A673 (cell line): Measurements from ENCODE around the gene GABRG2. TPM values are rescaled to one million over a fixed set of nuclear protein-coding genes. Genes with fewer than 3 reads are reported as not detected.
"Not testable (repeated sequence)": the region's sequence is repeated elsewhere in the genome, so short reads cannot be mapped to it uniquely, and the experiment has no call there.

Experiments
- BruUV-seq: library from RNA; stranded (reverse); fragments of 400-500 nt; replicated peaks from 2 replicates; lab custom pipeline; 2021; lab: Mats Ljungman, UMichigan
- CTCF ChIA-PET: fragments of 300-600 bp; sonication (Branson Sonifier 250); formaldehyde crosslinking; loops from one replicate; lab custom pipeline; 2022; ENCODE audit warnings: antibody characterized with exemption; lab: Charles Lee
- POLR2A ChIA-PET: fragments of 300-600 bp; sonication (Branson Sonifier 250); formaldehyde crosslinking; loops from one replicate; lab custom pipeline; 2022; ENCODE audit warnings: antibody characterized with exemption; ENCODE audit not compliant: low non-redundant PET; lab: Charles Lee
- DNase-seq: peaks from one replicate; pipeline ENCODE4 v3.0.0-alpha.2; 2015; ENCODE audit warnings: low spot score
- H3K27ac ChIP-seq: fragments of 200-600 bp; sonication (generic); 2 replicates; pipeline ENCODE4 v1.5.1; 2016; ENCODE audit warnings: mixed run types, low read depth, mild to moderate bottlenecking, mixed read lengths, antibody characterized with exemption, low read length; ENCODE audit not compliant: poor library complexity, severe bottlenecking
- H3K27me3 ChIP-seq: fragments of 200-600 bp; sonication (generic); replicated peaks from 2 replicates; pipeline ENCODE4 v1.6.1; 2017; ENCODE audit warnings: mixed run types, low read depth, mild to moderate bottlenecking, mixed read lengths, antibody characterized with exemption, low read length; ENCODE audit not compliant: insufficient read depth, poor library complexity
- H3K36me3 ChIP-seq: fragments of 200-600 bp; sonication (generic); 2 replicates; pipeline ENCODE4 v1.6.1; 2016; ENCODE audit warnings: mixed run types, mild to moderate bottlenecking, mixed read lengths, antibody characterized with exemption, low read length; ENCODE audit not compliant: insufficient read depth, poor library complexity, severe bottlenecking
- H3K4me1 ChIP-seq: fragments of 200-600 bp; sonication (generic); 2 replicates; pipeline ENCODE4 v1.6.1; 2017; ENCODE audit warnings: mixed run types, mild to moderate bottlenecking, mixed read lengths, antibody characterized with exemption, low read length; ENCODE audit not compliant: insufficient read depth, poor library complexity, severe bottlenecking
- H3K4me3 ChIP-seq: fragments of 200-600 bp; sonication (generic); 2 replicates; pipeline ENCODE4 v1.5.1; 2016; ENCODE audit warnings: low read depth, mixed run types, mild to moderate bottlenecking, mixed read lengths, low read length; ENCODE audit not compliant: poor library complexity, severe bottlenecking
- H3K9me3 ChIP-seq: fragments of 200-600 bp; sonication (generic); 2 replicates; pipeline ENCODE4 v1.6.1; 2016; ENCODE audit warnings: mixed run types, low read depth, mild to moderate bottlenecking, mixed read lengths, antibody characterized with exemption, low read length; ENCODE audit not compliant: poor library complexity, severe bottlenecking
- EZH2 ChIP-seq: fragments of 200-600 bp; sonication (generic); IDR thresholded peaks from 2 replicates; pipeline ENCODE4 v1.6.1; 2017; ENCODE audit warnings: borderline replicate concordance, low read depth, mild to moderate bottlenecking, mixed read lengths, antibody characterized with exemption, low read length; ENCODE audit not compliant: poor library complexity, severe bottlenecking
- intact Hi-C: fragments of 100-400 bp; cut with micrococcal nuclease; formaldehyde crosslinking; loops from one replicate; pipeline ENCODE4 v1.10.0; 2022; ENCODE audit not compliant: unreplicated experiment
- total RNA-seq: library from RNA; stranded (reverse); gene quantifications from 2 replicates; pipeline ENCODE4 v1.2.3, GENCODE V29; 2021
- TF ChIP-seq, protein P1 (sequence below): fragments of 300-800, 200-600 bp; sonication (generic); conservative IDR thresholded peaks from 2 replicates; pipeline ENCODE4 v1.5.1; 2017; ENCODE audit warnings: low read depth, mild to moderate bottlenecking, antibody characterized with exemption, low read length, moderate library complexity, mixed read lengths

The GABRG2 gene
- total RNA-seq, 1 experiment from 2014 or later = not detected

DNA sequence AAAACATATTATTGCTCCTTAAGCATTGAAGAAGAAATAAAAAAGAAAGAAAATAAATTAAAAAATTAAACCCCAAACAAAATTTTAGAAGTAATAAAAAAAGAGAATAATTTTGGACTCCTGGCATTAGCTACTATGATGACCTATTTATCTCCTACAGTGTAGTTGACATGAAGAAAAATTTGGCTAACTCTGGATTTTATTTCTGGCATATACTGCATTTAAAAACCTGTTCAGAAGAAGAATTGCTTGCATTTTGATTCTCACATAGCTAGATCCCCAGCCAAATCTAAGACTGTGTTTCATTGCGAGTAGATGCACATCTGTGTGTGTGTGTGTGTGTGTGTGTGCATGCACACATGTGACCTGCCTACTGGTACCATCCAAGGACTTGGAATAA is 30.1 kb upstream of the GABRG2 start:
- Histone ChIP-seq H3K4me3 (no peak overlapping the region), H3K4me1 (no peaks in the 10 kb centered on the region), H3K27ac (no peak overlapping the region), H3K27me3 (no peaks in the 10 kb centered on the region), H3K36me3 (no peaks in the 10 kb centered on the region), H3K9me3 (no peaks in the 10 kb centered on the region)
- DNase-seq = no peak
- no peak for TF ChIP-seq EZH2
- TF ChIP-seq, protein P1, sequence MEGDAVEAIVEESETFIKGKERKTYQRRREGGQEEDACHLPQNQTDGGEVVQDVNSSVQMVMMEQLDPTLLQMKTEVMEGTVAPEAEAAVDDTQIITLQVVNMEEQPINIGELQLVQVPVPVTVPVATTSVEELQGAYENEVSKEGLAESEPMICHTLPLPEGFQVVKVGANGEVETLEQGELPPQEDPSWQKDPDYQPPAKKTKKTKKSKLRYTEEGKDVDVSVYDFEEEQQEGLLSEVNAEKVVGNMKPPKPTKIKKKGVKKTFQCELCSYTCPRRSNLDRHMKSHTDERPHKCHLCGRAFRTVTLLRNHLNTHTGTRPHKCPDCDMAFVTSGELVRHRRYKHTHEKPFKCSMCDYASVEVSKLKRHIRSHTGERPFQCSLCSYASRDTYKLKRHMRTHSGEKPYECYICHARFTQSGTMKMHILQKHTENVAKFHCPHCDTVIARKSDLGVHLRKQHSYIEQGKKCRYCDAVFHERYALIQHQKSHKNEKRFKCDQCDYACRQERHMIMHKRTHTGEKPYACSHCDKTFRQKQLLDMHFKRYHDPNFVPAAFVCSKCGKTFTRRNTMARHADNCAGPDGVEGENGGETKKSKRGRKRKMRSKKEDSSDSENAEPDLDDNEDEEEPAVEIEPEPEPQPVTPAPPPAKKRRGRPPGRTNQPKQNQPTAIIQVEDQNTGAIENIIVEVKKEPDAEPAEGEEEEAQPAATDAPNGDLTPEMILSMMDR = no peak
- ChIA-PET CTCF (no interaction called here), POLR2A (no interaction called here)
- BruUV-seq = no TSS peak
- intact Hi-C loops = no loop called here

DNA sequence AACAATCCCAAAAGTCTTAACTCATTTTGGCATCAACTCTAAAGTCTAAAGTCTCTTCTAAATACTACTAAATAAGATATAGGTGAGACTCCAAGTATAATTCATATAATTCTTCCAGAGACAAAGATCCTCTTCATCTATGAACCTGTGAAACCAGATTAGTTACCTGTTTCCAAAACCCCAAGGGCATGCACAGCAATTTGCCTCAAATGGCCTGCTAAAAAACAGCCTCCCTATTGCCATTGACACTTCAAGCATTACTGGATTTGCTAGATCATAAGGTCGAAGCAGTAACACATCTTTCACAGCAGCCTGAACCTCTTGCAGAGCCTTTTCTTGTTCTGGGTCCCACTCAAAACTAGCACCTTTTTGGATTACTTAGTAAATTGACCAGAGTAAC is 20.3 kb upstream of the GABRG2 start:
- TF ChIP-seq, protein P1 = no peak
- no peak for TF ChIP-seq EZH2
- no peaks in the 10 kb centered on the region for H3K27me3 ChIP-seq
- intact Hi-C loops = no loop called here
- DNase-seq = no peak
- ChIA-PET CTCF (no interaction called here), POLR2A (no interaction called here)
- H3K4me1 ChIP-seq = no peaks in the 10 kb centered on the region
- no peak overlapping the region for H3K4me3 ChIP-seq
- H3K36me3 ChIP-seq = no peaks in the 10 kb centered on the region
- no TSS peak for BruUV-seq
- H3K9me3 ChIP-seq = no peaks in the 10 kb centered on the region
- H3K27ac ChIP-seq = no peak overlapping the region

- no peaks in the 10 kb centered on the region for H3K9me3 ChIP-seq
- TF ChIP-seq, protein P1 = no peak
- TF ChIP-seq EZH2 = no peak
- no peaks in the 10 kb centered on the region for H3K27me3 ChIP-seq
- ChIA-PET POLR2A (no interaction called here), CTCF (no interaction called here)
- H3K4me1 ChIP-seq = no peaks in the 10 kb centered on the region
- H3K36me3 ChIP-seq = no peaks in the 10 kb centered on the region
- H3K4me3 ChIP-seq = no peak overlapping the region
- intact Hi-C loops = no loop called here
- no TSS peak for BruUV-seq
- DNase-seq = no peak
- no peak overlapping the region for H3K27ac ChIP-seq
These were observed 14.9 kb upstream of the GABRG2 start for GRCh38 chr5:162052676-162053075.

- H3K27ac ChIP-seq, H3K9me3 ChIP-seq, H3K4me1 ChIP-seq, DNase-seq, H3K27me3 ChIP-seq, POLR2A ChIA-PET, intact Hi-C loops, H3K36me3 ChIP-seq, BruUV-seq, CTCF ChIA-PET, H3K4me3 ChIP-seq: not testable (repeated sequence)
These were observed 12.5 kb upstream of the GABRG2 start for GRCh38 chr5:162055095-162055494.
